Spleen (tissue), 11 donors: ENCODE data around the gene GNG10. TPM values are rescaled to one million over a fixed set of nuclear protein-coding genes. Genes with fewer than 3 reads are reported as not detected.
A peak's percentile ranks its signal among the peaks of the same experiment; 100 is the strongest.

Experiments used
- DNase-seq: peaks from one replicate; pipeline ENCODE4 v3.0.0-alpha.2; 2020
- H3K27ac ChIP-seq, 8 donors: fragments of 200-600 bp; sonication (generic) in 7 of 8; 1 replicate in 4 of 8; 2 replicates in 4 of 8; pipeline versions ENCODE4 v1.5.0 to v1.8.0; 2016 to 2021; ENCODE audit warnings: inconsistent platforms in 4 of 8, mild to moderate bottlenecking in 4 of 8, moderate library complexity in 1 of 8
- H3K27me3 ChIP-seq, 7 donors: fragments of 200-600 bp; sonication (generic) in 6 of 7; replicated peaks in 1 of 7; 1 replicate in 4 of 7; 2 replicates in 3 of 7; pipeline versions ENCODE4 v1.5.0 to v1.8.0; 2016 to 2021; ENCODE audit warnings: inconsistent platforms in 3 of 7, mild to moderate bottlenecking in 1 of 7
- H3K36me3 ChIP-seq, 6 donors: fragments of 200-600 bp; sonication (generic) in 5 of 6; 1 replicate in 4 of 6; 2 replicates in 2 of 6; pipeline versions ENCODE4 v1.5.0 to v1.8.0; 2016 to 2021; ENCODE audit warnings: inconsistent platforms in 2 of 6
- H3K4me1 ChIP-seq, 6 donors: fragments of 200-600 bp; sonication (generic) in 5 of 6; 1 replicate in 3 of 6; 2 replicates in 3 of 6; pipeline versions ENCODE4 v1.5.0 to v1.8.0; 2016 to 2021; ENCODE audit warnings: inconsistent platforms in 3 of 6
- H3K4me3 ChIP-seq, 8 donors: fragments of 200-600 bp; sonication (generic) in 7 of 8; 1 replicate in 4 of 8; 2 replicates in 4 of 8; pipeline versions ENCODE4 v1.5.0 to v1.8.0; 2016 to 2021; ENCODE audit warnings: inconsistent platforms in 4 of 8, mild to moderate bottlenecking in 4 of 8, moderate library complexity in 2 of 8
- H3K9me3 ChIP-seq, 8 donors: fragments of 200-600 bp; sonication (generic) in 7 of 8; 1 replicate in 4 of 8; 2 replicates in 4 of 8; pipeline versions ENCODE4 v1.5.0 to v1.8.0; 2016 to 2021; ENCODE audit warnings: inconsistent platforms in 4 of 8
- CTCF ChIP-seq, 11 experiments: fragments of 200-600 bp in 7 of 11; fragments of 450-650 bp in 4 of 11; sonication (generic) in 4 of 11; IDR thresholded peaks in 8 of 11; conservative IDR thresholded peaks in 3 of 11; 1 replicate in 7 of 11; 2 replicates in 4 of 11; pipeline versions ENCODE4 v1.4.0 to v1.8.0; 2016 to 2021; ENCODE audit warnings: antibody characterized with exemption in 11 of 11, inconsistent platforms in 4 of 11, mild to moderate bottlenecking in 1 of 11
- POLR2A ChIP-seq, 3 donors: fragments of 450-650 bp; IDR thresholded peaks; one replicate each; pipeline ENCODE4 v1.5.1; 2017; ENCODE audit warnings: antibody characterized with exemption in 3 of 3, mild to moderate bottlenecking in 1 of 3
- POLR2AphosphoS5 ChIP-seq, 3 donors: sonication (generic); formaldehyde crosslinking; IDR thresholded peaks; one replicate each; pipeline ENCODE4 v1.5.1; 2017; ENCODE audit warnings: antibody characterized with exemption in 3 of 3
- WGBS, 5 donors: extraction: QIAGEN DNeasy Blood & Tissue Kit in 3 of 5; methylation state at CpG; one replicate each; pipeline versions ENCODE4 v1.1.5 to v1.1.7; 2013 to 2018; 5-methylcytosine and 5-hydroxymethylcytosine counted together
- intact Hi-C: fragments of 100-400 bp; cut with DNase I; formaldehyde crosslinking; loops from one replicate; pipeline ENCODE4 v1.15.0; 2023; ENCODE audit warnings: low total_unique reads
- polyA plus RNA-seq, 3 donors: library from polyadenylated mRNA; stranded (reverse); fragments of 200-250 nt; gene quantifications; one replicate each; pipeline ENCODE4 v1.2.1, GENCODE V29; 2013
- total RNA-seq, 7 donors: library from RNA; depleted of rRNA in 3 of 7; stranded (reverse); fragments of >200 nt in 3 of 7; fragmentation: NEBNext Ultra II Directional in 4 of 7; extraction: Animal tissue kit (Norgen Biotek cat#: 25700) in 4 of 7; gene quantifications; one replicate each; pipeline versions ENCODE4 v1.1.0 to v1.2.1, GENCODE V29; 2016 to 2021
- donor health status: healthy with polysubstance abuse.
- donor health status: DM: no; HTN: no; CAD: no; lungs with moderate emphysema.
- donor health status: DM: no; HTN: no; CAD: no.
- donor health status: Bipolar disorder and iron deficiency.
- donor health status: healthy.
- donor health status: DM: no; HTN: no; CAD: no.
- donor health status: DM: yes; HTN: yes; CAD: no.

Gene GNG10
- total and polyA plus RNA-seq, 10 donors = 34.0 to 141 (median 52.6) TPM

GRCh38 chr9:111632060-111632459, 29.3 kb upstream of the GNG10 start:
- Histone ChIP-seq H3K36me3 (no peaks in the 10 kb centered on the region), H3K4me3 (peak overlapping the region; percentile 69 to 97 (median 90)), H3K27ac (peak overlapping the region in 7 of 8 donors; percentile 85 to 97 (median 94)), H3K27me3 (no peaks in the 10 kb centered on the region), H3K4me1 (peaks cover 9 to 63% (median 45%) of the 10 kb centered on the region in 6 donors), H3K9me3 (no peaks in the 10 kb centered on the region)
- WGBS, 5 donors = 36 to 41% (median 40%) methylated on average over 5 of the region's 5 CpGs
- no peak for TF ChIP-seq POLR2AphosphoS5 (IDR thresholded peaks at IDR 0.05)
- TF ChIP-seq CTCF (IDR thresholded peaks at IDR 0.05 in 8 of 11, conservative IDR thresholded peaks at IDR 0.05 in 3 of 11) = no peak
- no peak for TF ChIP-seq POLR2A (IDR thresholded peaks at IDR 0.05)
- DNase-seq = no peak
- intact Hi-C loops = loop anchor here (10.0 kb wide), 1 partner anchor 147 kb away; the partner anchor contains the start of gene ECPAS

GRCh38 chr9:111632695-111633388, 28.6 kb upstream of the GNG10 start:
- no peaks in the 10 kb centered on the region for H3K36me3 ChIP-seq

GRCh38 chr9:111633389-111633736, 28.0 kb upstream of the GNG10 start:
- Histone ChIP-seq H3K4me3 (peak overlapping the region in 1 of 8 donors; percentile 97), H3K27me3 (no peaks in the 10 kb centered on the region), H3K27ac (no peak overlapping the region), H3K4me1 (peaks cover 9 to 73% (median 45%) of the 10 kb centered on the region in 6 donors), H3K36me3 (no peaks in the 10 kb centered on the region), H3K9me3 (no peaks in the 10 kb centered on the region)
- intact Hi-C loops = loop anchor here (10.0 kb wide), 1 partner anchor 149 kb away; the partner anchor contains the start of gene ECPAS
- TF ChIP-seq POLR2A (IDR thresholded peaks at IDR 0.05) = no peak
- no peak for TF ChIP-seq CTCF (IDR thresholded peaks at IDR 0.05 in 8 of 11, conservative IDR thresholded peaks at IDR 0.05 in 3 of 11)
- no peak for TF ChIP-seq POLR2AphosphoS5 (IDR thresholded peaks at IDR 0.05)
- DNase-seq = no peak
- 85 to 94% (median 86%) methylated on average over 1 of the region's 1 CpG for WGBS, 5 donors

More at GRCh38 chr9:111632695-111633388, 28.6 kb upstream of the GNG10 start:
- Histone ChIP-seq H3K4me3 (peak overlapping the region in 3 of 8 donors; percentile 89 to 97 (median 94)), H3K27ac (no peak overlapping the region), H3K9me3 (no peaks in the 10 kb centered on the region), H3K4me1 (peaks cover 9 to 71% (median 45%) of the 10 kb centered on the region in 6 donors), H3K27me3 (no peaks in the 10 kb centered on the region)
- 74 to 95% (median 93%) methylated on average over 7 of the region's 7 CpGs for WGBS, 5 donors
- intact Hi-C loops = loop anchor here (10.0 kb wide), 1 partner anchor 148 kb away; the partner anchor contains the start of gene ECPAS
- TF ChIP-seq POLR2A (IDR thresholded peaks at IDR 0.05) (no peak), CTCF (IDR thresholded peaks at IDR 0.05 in 8 of 11, conservative IDR thresholded peaks at IDR 0.05 in 3 of 11) (no peak), POLR2AphosphoS5 (IDR thresholded peaks at IDR 0.05) (no peak)
- no peak for DNase-seq

- H3K27ac ChIP-seq = no peak overlapping the region
- H3K4me3 ChIP-seq = no peak overlapping the region
- intact Hi-C loops = loop anchor here (10.0 kb wide), 1 partner anchor 150 kb away; the partner anchor contains the start of gene ECPAS
- DNase-seq = no peak
- no peaks in the 10 kb centered on the region for H3K36me3 ChIP-seq
- no peaks in the 10 kb centered on the region for H3K27me3 ChIP-seq
- no peaks in the 10 kb centered on the region for H3K9me3 ChIP-seq
- TF ChIP-seq POLR2A (IDR thresholded peaks at IDR 0.05) (no peak), POLR2AphosphoS5 (IDR thresholded peaks at IDR 0.05) (no peak), CTCF (IDR thresholded peaks at IDR 0.05 in 8 of 11, conservative IDR thresholded peaks at IDR 0.05 in 3 of 11) (no peak)
- 90 to 93% (median 92%) methylated on average over 1 of the region's 1 CpG for WGBS, 5 donors
- H3K4me1 ChIP-seq = peaks cover 9 to 73% (median 45%) of the 10 kb centered on the region in 6 donors
Measured at GRCh38 chr9:111634860-111635259, 26.5 kb upstream of the GNG10 start.
